NCI-H69 (cell line): ENCODE measurements around the gene BCL2L1.
"Not testable (repeated sequence)": the region's sequence is repeated elsewhere in the genome, so short reads cannot be mapped to it uniquely, and the experiment has no call there.

Experiments
- DNase-seq: peaks from one replicate; lab custom pipeline; 2025; lab: John Stamatoyannopoulos, UW

BCL2L1 gene

GRCh38 chr20:31648104-31648503 lies 74.6 kb downstream of the BCL2L1 start:
- not testable (repeated sequence) for DNase-seq

GRCh38 chr20:31644701-31645100 lies 78.0 kb downstream of the BCL2L1 start:
- peak; percentile 60 for DNase-seq

- no peak for DNase-seq
Measured at GRCh38 chr20:31643522-31643921, 79.1 kb downstream of the BCL2L1 start.

GRCh38 chr20:31642837-31643236 lies 79.8 kb downstream of the BCL2L1 start:
- DNase-seq, result no peak

- no peak for DNase-seq
Measured at GRCh38 chr20:31641391-31641790, 81.3 kb downstream of the BCL2L1 start.

- DNase-seq, result no peak
Measured at GRCh38 chr20:31640259-31640658, 82.4 kb downstream of the BCL2L1 start.

- DNase-seq, result no peak
Measured at GRCh38 chr20:31638816-31639215, 83.9 kb downstream of the BCL2L1 start.

- peak; percentile 81 for DNase-seq
Measured at GRCh38 chr20:31638317-31638716, 84.4 kb downstream of the BCL2L1 start.

GRCh38 chr20:31637660-31638059 lies 85.0 kb downstream of the BCL2L1 start, which contains the start of gene COX4I2:
TSS of gene COX4I2 (plus strand) at chr20:31637912. CDS start at chr20:31639018, 1,106 bp downstream.
- DNase-seq, result no peak

- no peak for DNase-seq
Measured at GRCh38 chr20:31633339-31633914, 89.2 kb downstream of the BCL2L1 start.

GRCh38 chr20:31632548-31633338 lies 89.9 kb downstream of the BCL2L1 start:
- DNase-seq, result no peak

GRCh38 chr20:31630187-31630790 lies 92.4 kb downstream of the BCL2L1 start:
- peak; percentile 71 for DNase-seq

- DNase-seq, result not testable (repeated sequence)
Measured at GRCh38 chr20:31628057-31628456, 94.6 kb downstream of the BCL2L1 start.

GRCh38 chr20:31626534-31626933 lies 96.1 kb downstream of the BCL2L1 start:
- DNase-seq, result not testable (repeated sequence)

GRCh38 chr20:31623123-31623505 lies 99.6 kb downstream of the BCL2L1 start:
- DNase-seq, result not testable (repeated sequence)

GRCh38 chr20:31620246-31620645 lies 102.4 kb downstream of the BCL2L1 start:
- DNase-seq, result no peak

- DNase-seq, result no peak
Measured at GRCh38 chr20:31617432-31618104, 105.1 kb downstream of the BCL2L1 start.

GRCh38 chr20:31615416-31615815 lies 107.3 kb downstream of the BCL2L1 start:
- no peak for DNase-seq
